HG03521 (cell line): ENCODE measurements around the gene CALCB.

Experiments
- ATAC-seq: cut with Tn5 transposase; IDR thresholded peaks from one replicate; pipeline ENCODE4 v1.9.1; 2021; ENCODE audit warnings: mild to moderate bottlenecking, moderate library complexity; ENCODE audit not compliant: unreplicated experiment

The CALCB gene

GRCh38 chr11:15117751-15118150 is 44.4 kb downstream of the CALCB start:
- ATAC-seq: no peak

GRCh38 chr11:15118431-15118830 is 45.0 kb downstream of the CALCB start:
- ATAC-seq: no peak

GRCh38 chr11:15119352-15119751 is 46.0 kb downstream of the CALCB start:
- no peak for ATAC-seq

- ATAC-seq: no peak
Observed at GRCh38 chr11:15119826-15120225, 46.4 kb downstream of the CALCB start.

DNA sequence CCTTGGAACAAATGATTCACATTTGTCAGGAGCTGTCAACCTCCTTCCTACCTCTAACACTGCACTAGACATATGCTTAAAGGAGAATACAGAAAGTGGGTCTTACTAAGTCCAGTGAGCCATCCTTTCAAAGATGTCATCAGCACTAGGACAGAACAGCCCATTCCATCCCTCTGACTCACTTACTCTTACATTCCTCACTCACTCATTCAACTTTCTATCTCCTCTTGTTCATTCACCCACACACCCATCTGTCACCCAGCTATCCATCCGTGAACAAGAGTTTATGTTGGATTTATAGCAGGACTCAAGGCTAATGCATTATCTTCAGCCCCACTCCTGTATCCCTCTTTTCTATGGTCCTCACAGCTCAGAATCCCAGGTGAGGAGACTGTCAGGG is 50.5 kb downstream of the CALCB start:
- ATAC-seq: no peak

GRCh38 chr11:15124528-15124927 is 51.1 kb downstream of the CALCB start:
- ATAC-seq: no peak

- ATAC-seq: no peak
Observed at GRCh38 chr11:15127341-15127740, 53.9 kb downstream of the CALCB start.
